ENCODE data around the gene ZNF263. TPM values are rescaled to one million over a fixed set of nuclear protein-coding genes. Genes with fewer than 3 reads are reported as not detected.

ZNF263 gene
- total and polyA plus RNA-seq, 9 of the 15 experiments (the other 6 are each of a cell fraction or from before 2014, with no cell fraction given) = 4.6 to 48.3 (median 31.8) TPM

DNA sequence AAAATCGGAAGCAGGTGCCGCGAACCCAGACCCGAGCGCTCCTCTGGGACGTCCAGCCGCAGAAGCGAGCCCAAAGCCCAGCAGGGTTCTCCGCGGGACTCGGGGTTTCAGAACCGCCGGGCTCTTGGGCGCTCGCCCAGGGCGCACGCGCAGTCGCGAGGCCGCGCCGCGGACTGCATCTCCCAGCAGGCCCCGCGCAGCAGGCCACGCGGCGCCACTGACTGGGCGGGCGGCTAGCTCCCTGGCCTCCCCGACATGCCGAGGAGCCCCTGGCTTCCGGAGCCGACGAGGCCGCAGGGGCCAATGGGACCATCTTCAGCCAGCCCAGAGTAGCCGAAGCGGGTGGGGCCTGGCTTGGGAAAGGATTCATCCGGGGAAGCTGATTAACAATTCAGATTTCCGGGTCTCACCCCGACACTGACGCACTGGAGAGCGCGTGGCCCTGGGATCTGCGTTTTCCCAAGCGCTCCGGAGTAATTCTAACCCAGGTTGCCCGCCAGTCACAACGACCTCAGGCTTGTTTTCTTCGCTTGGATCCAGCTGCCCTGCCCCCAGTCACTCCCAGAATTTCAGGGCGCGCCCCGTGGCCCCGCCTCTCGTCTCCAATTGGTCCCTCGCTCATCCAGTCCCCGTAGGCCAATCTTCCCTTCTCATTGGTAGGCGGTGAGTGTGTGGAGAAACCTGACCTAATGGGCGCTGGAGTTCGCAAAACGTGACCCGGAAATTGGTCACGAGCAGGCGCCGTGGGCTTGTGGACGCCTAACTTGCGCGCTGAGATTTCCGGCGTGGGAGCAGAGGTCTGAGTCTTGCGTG is at the start of gene ZNF263 (continued):
- peak; percentile 73 for TF ChIP-seq RAD51 (IDR thresholded peaks at IDR 0.05; ENCODE audit: borderline replicate concordance, low read depth)
- TF ChIP-seq MAZ (CRISPR knock-in tag; conservative IDR thresholded peaks at IDR 0.05 in 1 of 2, IDR thresholded peaks at IDR 0.05 in 1 of 2) = peak; percentile 51 to 58; a peak in 3 of 4 replicates
- peak; percentile 10; the same call in 1 of the 2 replicates for TF ChIP-seq JUN (IDR thresholded peaks at IDR 0.05; ENCODE audit: borderline replicate concordance, low read depth, low read length)
- TF ChIP-seq JUN (CRISPR knock-in tag; IDR thresholded peaks at IDR 0.05; ENCODE audit: borderline replicate concordance) = no peak
- TF ChIP-seq, protein P1, sequence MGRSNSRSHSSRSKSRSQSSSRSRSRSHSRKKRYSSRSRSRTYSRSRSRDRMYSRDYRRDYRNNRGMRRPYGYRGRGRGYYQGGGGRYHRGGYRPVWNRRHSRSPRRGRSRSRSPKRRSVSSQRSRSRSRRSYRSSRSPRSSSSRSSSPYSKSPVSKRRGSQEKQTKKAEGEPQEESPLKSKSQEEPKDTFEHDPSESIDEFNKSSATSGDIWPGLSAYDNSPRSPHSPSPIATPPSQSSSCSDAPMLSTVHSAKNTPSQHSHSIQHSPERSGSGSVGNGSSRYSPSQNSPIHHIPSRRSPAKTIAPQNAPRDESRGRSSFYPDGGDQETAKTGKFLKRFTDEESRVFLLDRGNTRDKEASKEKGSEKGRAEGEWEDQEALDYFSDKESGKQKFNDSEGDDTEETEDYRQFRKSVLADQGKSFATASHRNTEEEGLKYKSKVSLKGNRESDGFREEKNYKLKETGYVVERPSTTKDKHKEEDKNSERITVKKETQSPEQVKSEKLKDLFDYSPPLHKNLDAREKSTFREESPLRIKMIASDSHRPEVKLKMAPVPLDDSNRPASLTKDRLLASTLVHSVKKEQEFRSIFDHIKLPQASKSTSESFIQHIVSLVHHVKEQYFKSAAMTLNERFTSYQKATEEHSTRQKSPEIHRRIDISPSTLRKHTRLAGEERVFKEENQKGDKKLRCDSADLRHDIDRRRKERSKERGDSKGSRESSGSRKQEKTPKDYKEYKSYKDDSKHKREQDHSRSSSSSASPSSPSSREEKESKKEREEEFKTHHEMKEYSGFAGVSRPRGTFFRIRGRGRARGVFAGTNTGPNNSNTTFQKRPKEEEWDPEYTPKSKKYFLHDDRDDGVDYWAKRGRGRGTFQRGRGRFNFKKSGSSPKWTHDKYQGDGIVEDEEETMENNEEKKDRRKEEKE (IDR thresholded peaks at IDR 0.05; ENCODE audit: borderline replicate concordance in 1 of 2, control insufficient read depth in 1 of 2, low read depth in 2 of 2, low read length in 1 of 2) = no peak
- no peak for TF ChIP-seq KLF13 (tag; IDR thresholded peaks at IDR 0.05; ENCODE audit: borderline replicate concordance, low read depth)
- peak; percentile 73 for TF ChIP-seq HMGN3 (IDR thresholded peaks at IDR 0.05; ENCODE audit: borderline replicate concordance, extremely low read depth, insufficient read length, low read depth, low read length)
- TF ChIP-seq, protein P2, sequence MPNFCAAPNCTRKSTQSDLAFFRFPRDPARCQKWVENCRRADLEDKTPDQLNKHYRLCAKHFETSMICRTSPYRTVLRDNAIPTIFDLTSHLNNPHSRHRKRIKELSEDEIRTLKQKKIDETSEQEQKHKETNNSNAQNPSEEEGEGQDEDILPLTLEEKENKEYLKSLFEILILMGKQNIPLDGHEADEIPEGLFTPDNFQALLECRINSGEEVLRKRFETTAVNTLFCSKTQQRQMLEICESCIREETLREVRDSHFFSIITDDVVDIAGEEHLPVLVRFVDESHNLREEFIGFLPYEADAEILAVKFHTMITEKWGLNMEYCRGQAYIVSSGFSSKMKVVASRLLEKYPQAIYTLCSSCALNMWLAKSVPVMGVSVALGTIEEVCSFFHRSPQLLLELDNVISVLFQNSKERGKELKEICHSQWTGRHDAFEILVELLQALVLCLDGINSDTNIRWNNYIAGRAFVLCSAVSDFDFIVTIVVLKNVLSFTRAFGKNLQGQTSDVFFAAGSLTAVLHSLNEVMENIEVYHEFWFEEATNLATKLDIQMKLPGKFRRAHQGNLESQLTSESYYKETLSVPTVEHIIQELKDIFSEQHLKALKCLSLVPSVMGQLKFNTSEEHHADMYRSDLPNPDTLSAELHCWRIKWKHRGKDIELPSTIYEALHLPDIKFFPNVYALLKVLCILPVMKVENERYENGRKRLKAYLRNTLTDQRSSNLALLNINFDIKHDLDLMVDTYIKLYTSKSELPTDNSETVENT (CRISPR knock-in tag; IDR thresholded peaks at IDR 0.05) = no peak; the same call in 1 of the 2 replicates
- no peak for TF ChIP-seq FOXP1 (CRISPR knock-in tag; IDR thresholded peaks at IDR 0.05)
- peak in 1 of 2 experiments; percentile 79; a peak in 2 of 4 replicates for TF ChIP-seq HDAC1 (IDR thresholded peaks at IDR 0.05)
- TF ChIP-seq, protein P3, sequence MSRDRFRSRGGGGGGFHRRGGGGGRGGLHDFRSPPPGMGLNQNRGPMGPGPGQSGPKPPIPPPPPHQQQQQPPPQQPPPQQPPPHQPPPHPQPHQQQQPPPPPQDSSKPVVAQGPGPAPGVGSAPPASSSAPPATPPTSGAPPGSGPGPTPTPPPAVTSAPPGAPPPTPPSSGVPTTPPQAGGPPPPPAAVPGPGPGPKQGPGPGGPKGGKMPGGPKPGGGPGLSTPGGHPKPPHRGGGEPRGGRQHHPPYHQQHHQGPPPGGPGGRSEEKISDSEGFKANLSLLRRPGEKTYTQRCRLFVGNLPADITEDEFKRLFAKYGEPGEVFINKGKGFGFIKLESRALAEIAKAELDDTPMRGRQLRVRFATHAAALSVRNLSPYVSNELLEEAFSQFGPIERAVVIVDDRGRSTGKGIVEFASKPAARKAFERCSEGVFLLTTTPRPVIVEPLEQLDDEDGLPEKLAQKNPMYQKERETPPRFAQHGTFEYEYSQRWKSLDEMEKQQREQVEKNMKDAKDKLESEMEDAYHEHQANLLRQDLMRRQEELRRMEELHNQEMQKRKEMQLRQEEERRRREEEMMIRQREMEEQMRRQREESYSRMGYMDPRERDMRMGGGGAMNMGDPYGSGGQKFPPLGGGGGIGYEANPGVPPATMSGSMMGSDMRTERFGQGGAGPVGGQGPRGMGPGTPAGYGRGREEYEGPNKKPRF (IDR thresholded peaks at IDR 0.05; ENCODE audit: low read depth, low read length) = no peak
- no peak for TF ChIP-seq GATAD2A (IDR thresholded peaks at IDR 0.05)
